NCI-H524 (cell line): ENCODE data around the gene FLRT2.
A peak's percentile ranks its signal among the peaks of the same experiment; 100 is the strongest.

ENCODE experiments used
- DNase-seq, 2 experiments: peaks; one replicate each; lab custom pipeline; 2025; lab: John Stamatoyannopoulos, UW

The FLRT2 gene

GRCh38 chr14:85564841-85565527 is 35.0 kb downstream of the FLRT2 start:
- no peak for DNase-seq

GRCh38 chr14:85565862-85566296 is 35.9 kb downstream of the FLRT2 start:
- no peak for DNase-seq

DNA sequence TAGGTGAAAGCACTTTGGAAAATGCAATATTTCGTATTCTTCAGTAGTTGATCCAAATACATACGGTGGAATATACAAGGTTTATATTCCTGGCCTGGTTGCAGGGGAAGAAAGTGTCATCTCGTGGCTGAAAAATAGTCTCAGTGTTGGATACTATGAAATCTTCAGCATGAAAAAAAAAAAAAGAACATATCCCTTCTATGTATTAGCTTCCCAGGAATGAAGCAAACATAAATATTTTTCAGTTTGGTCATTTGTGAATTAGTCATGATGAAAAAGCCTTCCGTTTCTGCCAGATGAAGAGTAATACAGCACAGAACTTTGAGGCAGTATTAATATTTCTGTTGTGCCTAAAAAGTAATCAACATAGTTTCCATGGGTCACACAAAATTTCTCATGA is 36.7 kb downstream of the FLRT2 start:
- DNase-seq, result no peak

DNA sequence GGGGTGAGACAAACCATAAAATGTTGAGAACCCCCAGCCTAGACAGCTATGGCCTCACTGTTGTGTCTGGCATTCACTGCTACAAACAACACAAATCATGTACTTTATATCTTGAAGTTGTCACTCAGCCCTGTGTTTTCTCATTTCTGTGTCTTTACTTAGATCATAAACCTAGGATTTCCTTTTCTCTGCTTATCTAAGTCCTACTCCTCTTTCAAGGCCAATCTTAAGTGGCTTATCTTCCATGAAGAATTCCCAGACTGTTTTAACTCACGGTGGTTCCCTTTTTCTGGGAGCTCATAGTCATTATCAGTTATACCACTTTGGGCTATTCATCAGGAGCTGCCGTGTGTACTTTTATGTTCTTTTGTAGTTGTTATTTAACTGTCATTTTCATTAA is 42.1 kb downstream of the FLRT2 start:
- no peak for DNase-seq

GRCh38 chr14:85572845-85573244 is 42.9 kb downstream of the FLRT2 start:
- DNase-seq, result no peak

- no peak for DNase-seq
Measured at GRCh38 chr14:85573406-85573805, 43.5 kb downstream of the FLRT2 start.

- no peak for DNase-seq
Measured at GRCh38 chr14:85574853-85575616, 45.1 kb downstream of the FLRT2 start.

DNA sequence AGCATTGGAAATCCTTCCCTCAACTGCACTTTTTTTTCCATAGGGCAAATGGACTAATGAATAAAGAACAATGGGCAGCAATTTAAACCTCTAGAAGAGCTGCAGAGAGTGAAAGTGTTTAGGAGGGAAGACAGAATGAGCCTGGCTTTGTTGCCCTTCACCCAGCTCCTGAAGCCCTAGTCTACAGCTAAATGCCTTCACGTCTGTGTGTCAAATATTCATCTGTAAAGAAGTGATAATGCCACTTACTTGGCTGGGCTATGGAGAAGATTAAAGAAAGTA is 45.6 kb downstream of the FLRT2 start:
- DNase-seq, result no peak

DNA sequence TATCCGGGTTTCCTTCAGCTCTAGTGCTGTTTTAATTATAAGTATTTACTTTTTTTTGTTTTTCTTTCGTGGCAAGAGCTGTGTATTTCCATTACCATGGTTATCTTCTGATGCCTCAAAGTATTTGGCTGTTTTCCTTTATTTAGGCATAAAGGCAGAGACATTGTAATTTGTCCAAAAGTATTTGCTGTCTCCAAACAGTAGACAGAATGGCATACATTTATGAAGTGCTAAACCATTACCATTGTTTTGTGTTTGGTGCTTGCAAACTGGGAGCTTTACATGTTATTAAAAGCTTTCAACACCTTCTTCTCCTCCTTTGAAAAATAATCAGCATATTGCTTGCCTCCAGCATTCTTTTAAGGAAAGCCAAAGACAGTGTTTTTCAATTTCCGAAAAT is 46.3 kb downstream of the FLRT2 start:
- no peak for DNase-seq

- no peak for DNase-seq
Measured at GRCh38 chr14:85576848-85577542, 47.1 kb downstream of the FLRT2 start.

GRCh38 chr14:85577543-85578114 is 47.7 kb downstream of the FLRT2 start:
- DNase-seq, result no peak

DNA sequence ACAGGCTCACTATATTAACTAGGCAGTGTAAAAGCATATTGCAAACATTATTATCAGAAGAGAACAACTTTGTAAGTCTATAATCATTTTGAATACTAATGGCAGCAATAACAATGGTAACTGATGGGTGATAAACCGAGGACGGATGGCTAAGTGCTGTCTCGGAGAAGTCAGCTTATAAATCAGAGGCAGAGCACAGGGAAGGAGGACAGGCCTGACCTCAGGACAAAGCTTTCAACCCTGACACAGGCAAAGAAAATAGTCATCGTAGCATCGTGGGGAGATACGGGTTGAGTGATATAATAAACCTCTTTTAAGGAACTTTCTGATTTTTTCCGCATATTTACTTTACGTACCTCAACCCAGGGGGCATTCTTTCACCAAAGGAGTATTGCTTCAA is 48.4 kb downstream of the FLRT2 start:
- no peak for DNase-seq

DNA sequence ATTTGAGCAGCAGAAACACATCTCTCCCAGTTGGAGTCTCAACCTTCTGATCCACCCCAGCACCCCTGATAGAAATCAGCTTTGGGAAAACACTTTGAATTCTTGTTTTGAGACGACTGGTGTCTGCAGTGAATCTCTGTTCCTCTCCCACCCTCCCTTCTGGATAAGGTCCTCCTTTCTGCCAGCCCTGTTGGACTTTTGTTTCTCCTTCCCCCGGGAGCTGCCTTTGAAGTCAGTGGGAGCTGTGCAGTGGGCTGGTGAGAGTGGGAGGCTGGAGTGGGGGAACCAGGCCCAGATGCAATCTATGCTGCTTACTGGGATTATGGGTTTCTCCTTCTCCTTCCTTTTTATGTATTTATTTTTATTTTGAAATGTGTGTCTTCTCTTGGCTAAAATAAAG is 49.0 kb downstream of the FLRT2 start:
- DNase-seq, result no peak

GRCh38 chr14:85579942-85580341 is 50.0 kb downstream of the FLRT2 start:
- no peak for DNase-seq

DNA sequence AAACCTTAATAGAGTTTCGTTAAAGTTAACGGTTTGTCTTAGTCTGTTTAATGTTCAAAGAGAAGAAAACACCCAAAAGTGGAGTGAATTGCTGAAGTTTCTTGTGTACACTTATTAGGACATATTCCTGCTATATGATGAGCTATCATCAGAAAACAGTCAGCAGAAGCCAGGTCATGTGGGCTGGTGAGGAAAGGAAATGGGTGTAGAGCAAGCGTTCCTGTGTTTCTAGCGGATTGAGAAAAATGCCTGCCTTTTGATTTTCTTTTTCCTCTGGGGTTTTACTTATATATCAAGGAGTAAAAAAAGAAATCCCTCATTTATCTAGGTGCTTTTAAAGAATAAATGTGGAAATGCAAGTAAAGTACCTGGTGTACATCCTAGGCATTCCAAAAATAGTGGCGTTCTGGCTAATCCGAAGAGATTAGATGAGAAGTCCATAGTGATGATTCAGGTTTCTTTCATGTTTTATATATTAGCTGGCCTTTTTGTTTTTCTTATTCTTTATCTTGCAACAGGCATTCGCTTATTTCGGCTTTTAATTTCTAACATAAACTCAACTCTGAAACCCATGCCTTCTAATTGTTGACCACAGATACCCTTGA is 50.7 kb downstream of the FLRT2 start:
- DNase-seq, result no peak

- no peak for DNase-seq
Measured at GRCh38 chr14:85581691-85582090, 51.7 kb downstream of the FLRT2 start.

DNA sequence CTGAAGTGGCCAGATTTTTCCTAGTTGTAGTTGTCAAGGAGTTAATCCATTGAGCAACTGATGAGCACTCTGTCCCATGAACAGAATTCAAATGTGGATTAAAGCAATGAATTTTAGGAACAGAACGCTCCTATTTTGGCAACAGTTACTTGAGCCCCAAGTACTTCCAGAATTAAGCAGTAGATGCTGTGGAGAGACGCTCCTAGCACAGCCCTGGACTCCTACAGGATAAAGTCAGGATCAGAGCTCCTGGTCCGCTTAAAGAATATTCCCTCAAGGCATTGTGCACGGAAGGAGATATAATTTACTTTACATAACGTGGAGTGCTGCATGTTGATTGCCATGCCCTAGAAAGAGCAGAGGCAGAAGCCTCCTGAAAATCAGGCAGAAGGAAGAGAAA is 53.4 kb downstream of the FLRT2 start:
- peak; percentile 49 to 83 for DNase-seq

- DNase-seq, result no peak
Measured at GRCh38 chr14:85584481-85584880, 54.5 kb downstream of the FLRT2 start.

GRCh38 chr14:85587151-85587711 is 57.3 kb downstream of the FLRT2 start:
- DNase-seq, result no peak

GRCh38 chr14:85590784-85591183 is 60.8 kb downstream of the FLRT2 start:
- DNase-seq, result no peak

DNA sequence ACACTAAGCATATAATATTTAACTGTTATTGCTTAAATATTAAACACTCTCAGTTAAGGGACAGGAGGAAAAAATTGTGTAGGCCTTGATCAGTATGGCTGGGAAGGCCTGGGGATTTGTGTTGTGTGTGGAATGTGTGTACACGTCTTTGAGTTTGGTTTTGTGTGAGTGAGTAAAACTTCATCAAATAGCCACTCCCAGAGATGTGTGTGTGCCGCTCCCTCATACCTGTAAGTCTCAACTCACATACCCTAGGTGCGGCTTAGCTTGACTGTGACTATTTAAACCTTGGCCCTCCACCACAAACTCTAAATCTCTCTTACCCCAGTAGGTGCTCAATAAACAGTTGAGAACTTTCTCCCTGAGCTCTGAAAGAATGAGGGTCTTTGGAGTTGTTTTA is 64.3 kb downstream of the FLRT2 start:
- no peak for DNase-seq

DNA sequence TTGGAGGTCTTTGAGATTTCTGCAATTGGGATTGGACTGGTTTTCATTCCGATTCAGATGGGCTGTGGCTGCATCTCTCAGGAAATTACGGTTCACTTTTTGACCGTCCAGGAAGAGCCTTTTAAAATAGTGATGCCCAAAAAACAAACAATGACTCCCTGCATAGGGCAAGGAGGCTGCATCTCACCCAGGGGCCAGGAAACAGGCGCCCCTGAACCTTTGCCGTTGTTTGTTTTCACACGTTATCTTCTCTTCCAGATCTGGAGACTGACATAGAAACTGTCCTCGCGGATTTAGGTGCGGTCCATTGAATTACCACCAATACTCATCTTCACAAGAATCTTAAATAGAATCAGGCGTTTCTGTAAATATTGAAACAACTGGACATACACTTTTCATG is 66.0 kb downstream of the FLRT2 start:
- DNase-seq, result no peak
